ENCODE data around the gene SCYL1.

Gene SCYL1

DNA sequence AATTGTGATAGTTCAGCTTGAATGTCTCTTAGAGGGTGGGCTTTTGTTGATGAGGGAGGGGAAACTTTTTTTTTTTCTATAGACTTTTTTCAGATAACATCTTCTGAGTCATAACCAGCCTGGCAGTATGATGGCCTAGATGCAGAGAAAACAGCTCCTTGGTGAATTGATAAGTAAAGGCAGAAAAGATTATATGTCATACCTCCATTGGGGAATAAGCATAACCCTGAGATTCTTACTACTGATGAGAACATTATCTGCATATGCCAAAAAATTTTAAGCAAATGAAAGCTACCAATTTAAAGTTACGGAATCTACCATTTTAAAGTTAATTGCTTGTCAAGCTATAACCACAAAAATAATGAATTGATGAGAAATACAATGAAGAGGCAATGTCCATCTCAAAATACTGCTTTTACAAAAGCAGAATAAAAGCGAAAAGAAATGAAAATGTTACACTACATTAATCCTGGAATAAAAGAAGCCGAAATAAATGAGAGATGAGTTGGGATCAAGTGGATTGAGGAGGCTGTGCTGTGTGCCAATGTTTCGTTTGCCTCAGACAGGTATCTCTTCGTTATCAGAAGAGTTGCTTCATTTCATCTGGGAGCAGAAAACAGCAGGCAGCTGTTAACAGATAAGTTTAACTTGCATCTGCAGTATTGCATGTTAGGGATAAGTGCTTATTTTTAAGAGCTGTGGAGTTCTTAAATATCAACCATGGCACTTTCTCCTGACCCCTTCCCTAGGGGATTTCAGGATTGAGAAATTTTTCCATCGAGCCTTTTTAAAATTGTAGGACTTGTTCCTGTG, 22.1 kb upstream of the SCYL1 start:
- Histone ChIP-seq H2AFZ (ENCODE audit: low read length) (no peak overlapping the region), H3K4me2 (ENCODE audit: low read length) (peak overlapping the region; percentile 95), H3K27me3 (ENCODE audit: insufficient read depth, low read length) (no peaks in the 10 kb centered on the region), H3K36me3 (ENCODE audit: insufficient read depth, low read length) (peaks cover 76% of the 10 kb centered on the region), H3K4me3 (ENCODE audit: low read depth, low read length, poor library complexity, severe bottlenecking) (peak overlapping the region; percentile 77), H4K20me1 (ENCODE audit: insufficient read depth, low read length) (no peaks in the 10 kb centered on the region), H3K79me2 (ENCODE audit: insufficient read depth, low read length) (peaks cover 62% of the 10 kb centered on the region), H3K9me3 (ENCODE audit: low read length) (no peaks in the 10 kb centered on the region), H3K9ac (ENCODE audit: low read length) (peak overlapping the region; percentile 99), H3K27ac (ENCODE audit: low read depth, low read length, poor library complexity, severe bottlenecking) (peak overlapping the region; percentile 31), H3K9me2 (ENCODE audit: low read depth, low read length) (no peaks in the 10 kb centered on the region), H3K4me1 (ENCODE audit: insufficient read depth, low read length, severe bottlenecking) (peaks cover 61% of the 10 kb centered on the region), H3F3A (ENCODE audit: insufficient read depth, low read length) (peaks cover 81% of the 10 kb centered on the region)
- TF ChIP-seq, protein P1, sequence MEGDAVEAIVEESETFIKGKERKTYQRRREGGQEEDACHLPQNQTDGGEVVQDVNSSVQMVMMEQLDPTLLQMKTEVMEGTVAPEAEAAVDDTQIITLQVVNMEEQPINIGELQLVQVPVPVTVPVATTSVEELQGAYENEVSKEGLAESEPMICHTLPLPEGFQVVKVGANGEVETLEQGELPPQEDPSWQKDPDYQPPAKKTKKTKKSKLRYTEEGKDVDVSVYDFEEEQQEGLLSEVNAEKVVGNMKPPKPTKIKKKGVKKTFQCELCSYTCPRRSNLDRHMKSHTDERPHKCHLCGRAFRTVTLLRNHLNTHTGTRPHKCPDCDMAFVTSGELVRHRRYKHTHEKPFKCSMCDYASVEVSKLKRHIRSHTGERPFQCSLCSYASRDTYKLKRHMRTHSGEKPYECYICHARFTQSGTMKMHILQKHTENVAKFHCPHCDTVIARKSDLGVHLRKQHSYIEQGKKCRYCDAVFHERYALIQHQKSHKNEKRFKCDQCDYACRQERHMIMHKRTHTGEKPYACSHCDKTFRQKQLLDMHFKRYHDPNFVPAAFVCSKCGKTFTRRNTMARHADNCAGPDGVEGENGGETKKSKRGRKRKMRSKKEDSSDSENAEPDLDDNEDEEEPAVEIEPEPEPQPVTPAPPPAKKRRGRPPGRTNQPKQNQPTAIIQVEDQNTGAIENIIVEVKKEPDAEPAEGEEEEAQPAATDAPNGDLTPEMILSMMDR (IDR thresholded peaks at IDR 0.05; ENCODE audit: low read length): no peak
- no peak for TF ChIP-seq EZH2 (IDR thresholded peaks at IDR 0.05; ENCODE audit: borderline replicate concordance, low read length)

DNA sequence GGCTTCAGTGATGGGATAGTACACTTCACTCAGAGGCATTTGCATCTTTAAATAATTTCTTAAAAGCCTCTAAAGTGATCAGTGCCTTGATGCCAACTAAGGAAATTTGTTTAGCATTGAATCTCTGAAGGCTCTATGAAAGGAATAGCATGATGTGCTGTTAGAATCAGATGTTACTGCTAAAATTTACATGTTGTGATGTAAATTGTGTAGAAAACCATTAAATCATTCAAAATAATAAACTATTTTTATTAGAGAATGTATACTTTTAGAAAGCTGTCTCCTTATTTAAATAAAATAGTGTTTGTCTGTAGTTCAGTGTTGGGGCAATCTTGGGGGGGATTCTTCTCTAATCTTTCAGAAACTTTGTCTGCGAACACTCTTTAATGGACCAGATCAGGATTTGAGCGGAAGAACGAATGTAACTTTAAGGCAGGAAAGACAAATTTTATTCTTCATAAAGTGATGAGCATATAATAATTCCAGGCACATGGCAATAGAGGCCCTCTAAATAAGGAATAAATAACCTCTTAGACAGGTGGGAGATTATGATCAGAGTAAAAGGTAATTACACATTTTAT, 21.4 kb upstream of the SCYL1 start:
- H3K36me3 ChIP-seq (ENCODE audit: insufficient read depth, low read length): peaks cover 76% of the 10 kb centered on the region
- no peak for TF ChIP-seq EZH2 (IDR thresholded peaks at IDR 0.05; ENCODE audit: borderline replicate concordance, low read length)
- TF ChIP-seq, protein P1 (IDR thresholded peaks at IDR 0.05; ENCODE audit: low read length): no peak
- H3K27ac ChIP-seq (ENCODE audit: low read depth, low read length, poor library complexity, severe bottlenecking): peak overlapping the region; percentile 88
- no peaks in the 10 kb centered on the region for H3K9me3 ChIP-seq (ENCODE audit: low read length)
- no peaks in the 10 kb centered on the region for H3K27me3 ChIP-seq (ENCODE audit: insufficient read depth, low read length)
- H3F3A ChIP-seq (ENCODE audit: insufficient read depth, low read length): peaks cover 81% of the 10 kb centered on the region
- H2AFZ ChIP-seq (ENCODE audit: low read length): no peak overlapping the region
- peak overlapping the region; percentile 77 for H3K4me3 ChIP-seq (ENCODE audit: low read depth, low read length, poor library complexity, severe bottlenecking)
- peak overlapping the region; percentile 95 for H3K4me2 ChIP-seq (ENCODE audit: low read length)
- no peaks in the 10 kb centered on the region for H4K20me1 ChIP-seq (ENCODE audit: insufficient read depth, low read length)
- peaks cover 62% of the 10 kb centered on the region for H3K79me2 ChIP-seq (ENCODE audit: insufficient read depth, low read length)
- no peaks in the 10 kb centered on the region for H3K9me2 ChIP-seq (ENCODE audit: low read depth, low read length)
- peak overlapping the region; percentile 99 for H3K9ac ChIP-seq (ENCODE audit: low read length)
- H3K4me1 ChIP-seq (ENCODE audit: insufficient read depth, low read length, severe bottlenecking): peaks cover 61% of the 10 kb centered on the region

DNA sequence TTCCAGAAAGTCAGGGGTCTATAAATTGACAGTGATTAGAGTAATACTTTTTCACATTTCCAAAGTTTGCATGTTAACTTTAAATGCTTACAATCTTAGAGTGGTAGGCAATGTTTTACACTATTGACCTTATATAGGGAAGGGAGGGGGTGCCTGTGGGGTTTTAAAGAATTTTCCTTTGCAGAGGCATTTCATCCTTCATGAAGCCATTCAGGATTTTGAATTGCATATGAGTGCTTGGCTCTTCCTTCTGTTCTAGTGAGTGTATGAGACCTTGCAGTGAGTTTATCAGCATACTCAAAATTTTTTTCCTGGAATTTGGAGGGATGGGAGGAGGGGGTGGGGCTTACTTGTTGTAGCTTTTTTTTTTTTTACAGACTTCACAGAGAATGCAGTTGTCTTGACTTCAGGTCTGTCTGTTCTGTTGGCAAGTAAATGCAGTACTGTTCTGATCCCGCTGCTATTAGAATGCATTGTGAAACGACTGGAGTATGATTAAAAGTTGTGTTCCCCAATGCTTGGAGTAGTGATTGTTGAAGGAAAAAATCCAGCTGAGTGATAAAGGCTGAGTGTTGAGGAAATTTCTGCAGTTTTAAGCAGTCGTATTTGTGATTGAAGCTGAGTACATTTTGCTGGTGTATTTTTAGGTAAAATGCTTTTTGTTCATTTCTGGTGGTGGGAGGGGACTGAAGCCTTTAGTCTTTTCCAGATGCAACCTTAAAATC, 20.8 kb upstream of the SCYL1 start:
- H3K9me3 ChIP-seq (ENCODE audit: low read length): no peaks in the 10 kb centered on the region
- TF ChIP-seq EZH2 (IDR thresholded peaks at IDR 0.05; ENCODE audit: borderline replicate concordance, low read length): no peak
- no peak overlapping the region for H2AFZ ChIP-seq (ENCODE audit: low read length)
- peak overlapping the region; percentile 77 for H3K4me3 ChIP-seq (ENCODE audit: low read depth, low read length, poor library complexity, severe bottlenecking)
- H3K27ac ChIP-seq (ENCODE audit: low read depth, low read length, poor library complexity, severe bottlenecking): peak overlapping the region; percentile 88
- H3K4me1 ChIP-seq (ENCODE audit: insufficient read depth, low read length, severe bottlenecking): peaks cover 64% of the 10 kb centered on the region
- H3K9me2 ChIP-seq (ENCODE audit: low read depth, low read length): no peaks in the 10 kb centered on the region
- peaks cover 59% of the 10 kb centered on the region for H3K79me2 ChIP-seq (ENCODE audit: insufficient read depth, low read length)
- peaks cover 75% of the 10 kb centered on the region for H3K36me3 ChIP-seq (ENCODE audit: insufficient read depth, low read length)
- no peaks in the 10 kb centered on the region for H3K27me3 ChIP-seq (ENCODE audit: insufficient read depth, low read length)
- H3K9ac ChIP-seq (ENCODE audit: low read length): peak overlapping the region; percentile 99
- H3K4me2 ChIP-seq (ENCODE audit: low read length): peak overlapping the region; percentile 95
- peaks cover 79% of the 10 kb centered on the region for H3F3A ChIP-seq (ENCODE audit: insufficient read depth, low read length)
- no peaks in the 10 kb centered on the region for H4K20me1 ChIP-seq (ENCODE audit: insufficient read depth, low read length)
